RWPE1 (cell line): ENCODE data around the gene FAM151A.

ENCODE experiments used
- CTCF ChIA-PET: fragments of 350-600 bp; sonication (Branson Sonifier 250); formaldehyde crosslinking; extraction: SDS; loops from one replicate; lab custom pipeline; 2021; lab: Yijun Ruan, JAX
- POLR2A ChIA-PET: fragments of 400-600 bp; formaldehyde crosslinking; extraction: SDS; loops from one replicate; lab custom pipeline; 2020; ENCODE audit warnings: antibody characterized with exemption; ENCODE audit not compliant: low non-redundant PET; lab: Yijun Ruan, JAX
- DNase-seq: peaks from one replicate; pipeline ENCODE4 v3.0.0; 2012; ENCODE audit warnings: low spot score
- H3K27ac ChIP-seq: fragments of 450-650 bp; 2 replicates; pipeline ENCODE4 v1.5.1; 2017
- CTCF ChIP-seq: fragments of 450-650 bp; conservative IDR thresholded peaks from 2 replicates; pipeline ENCODE4 v1.5.1; 2017; ENCODE audit warnings: low read depth, mild to moderate bottlenecking

FAM151A gene

GRCh38 chr1:54575605-54576290, 47.6 kb downstream of the FAM151A start:
- TF ChIP-seq CTCF, result no peak
- ChIA-PET CTCF (interaction anchor here (0.6 to 1.5 kb wide), 2 partner anchors 87 to 804 kb away, joined by 3 to 6 read pairs; no protein-coding TSS in a partner anchor), POLR2A (no interaction called here)
- DNase-seq, result no peak
- no peak overlapping the region for H3K27ac ChIP-seq

- POLR2A ChIA-PET, result no interaction called here
These were observed 48.2 kb downstream of the FAM151A start for GRCh38 chr1:54575161-54575560.

GRCh38 chr1:54574158-54574778, 49.1 kb downstream of the FAM151A start:
- ChIA-PET POLR2A (no interaction called here), CTCF (interaction anchor here (0.5 to 0.8 kb wide), 2 partner anchors 33 to 339 kb away, joined by 3 to 5 read pairs; no protein-coding TSS in a partner anchor)
- DNase-seq, result no peak
- H3K27ac ChIP-seq, result no peak overlapping the region
- no peak for TF ChIP-seq CTCF

More at GRCh38 chr1:54575161-54575560, 48.2 kb downstream of the FAM151A start:
- no peak for TF ChIP-seq CTCF
- H3K27ac ChIP-seq, result no peak overlapping the region
- DNase-seq, result no peak
- CTCF ChIA-PET, result interaction anchor here (0.5 kb wide), 1 partner anchor 340 kb away, joined by 5 read pairs; no protein-coding TSS in a partner anchor

GRCh38 chr1:54572542-54572850, 50.8 kb downstream of the FAM151A start:
- peak overlapping the region; percentile 72 for H3K27ac ChIP-seq
- ChIA-PET POLR2A (no interaction called here), CTCF (no interaction called here)
- TF ChIP-seq CTCF, result no peak
- no peak for DNase-seq

GRCh38 chr1:54571803-54572541, 51.4 kb downstream of the FAM151A start:
- POLR2A ChIA-PET, result interaction anchor here (0.5 kb wide), 1 partner anchor 73 kb away, joined by 3 read pairs; no protein-coding TSS in a partner anchor
- H3K27ac ChIP-seq, result peak overlapping the region; percentile 72
- TF ChIP-seq CTCF, result no peak
- CTCF ChIA-PET, result no interaction called here
- DNase-seq, result no peak

- no peak for TF ChIP-seq CTCF
- ChIA-PET POLR2A (interaction anchor here (0.5 kb wide), 1 partner anchor 74 kb away, joined by 3 read pairs; no protein-coding TSS in a partner anchor), CTCF (no interaction called here)
- DNase-seq, result no peak
- H3K27ac ChIP-seq, result peak overlapping the region; percentile 72
These were observed 52.0 kb downstream of the FAM151A start for GRCh38 chr1:54571326-54571725.
